ENCODE measurements around the gene GNAQ.

The GNAQ gene

GRCh38 chr9:77843076-77843870 lies 188.3 kb downstream of the GNAQ start:
- no peak for DNase-seq
- in situ Hi-C loops (cut with HindIII; ENCODE audit: low pct_ligation_motif_present, low sequenced_read_pairs): no loop called here
- Histone ChIP-seq H3K27ac (no peak overlapping the region), H3K27me3 (replicated peaks) (no peaks in the 10 kb centered on the region), H3K36me3 (replicated peaks) (no peaks in the 10 kb centered on the region), H3K4me3 (ENCODE audit: low read depth, low read length) (no peak overlapping the region)
- no peak for TF ChIP-seq CTCF (IDR thresholded peaks at IDR 0.05; ENCODE audit: low read depth, low read length, missing control alignments)

- Histone ChIP-seq H3K27me3 (replicated peaks) (no peaks in the 10 kb centered on the region), H3K36me3 (replicated peaks) (no peaks in the 10 kb centered on the region), H3K27ac (no peak overlapping the region), H3K4me3 (ENCODE audit: low read depth, low read length) (no peak overlapping the region)
- in situ Hi-C loops (cut with HindIII; ENCODE audit: low pct_ligation_motif_present, low sequenced_read_pairs): no loop called here
- TF ChIP-seq CTCF (IDR thresholded peaks at IDR 0.05; ENCODE audit: low read depth, low read length, missing control alignments): peak; percentile 44
- DNase-seq: no peak
Measured at GRCh38 chr9:77841739-77842386, 189.7 kb downstream of the GNAQ start.

- peak; percentile 54 for DNase-seq
- H3K27ac ChIP-seq: peak overlapping the region; percentile 71
- H3K27me3 ChIP-seq (replicated peaks): no peaks in the 10 kb centered on the region
- in situ Hi-C loops (cut with HindIII; ENCODE audit: low pct_ligation_motif_present, low sequenced_read_pairs): no loop called here
- H3K36me3 ChIP-seq (replicated peaks): no peaks in the 10 kb centered on the region
- no peak for TF ChIP-seq CTCF (IDR thresholded peaks at IDR 0.05; ENCODE audit: low read depth, low read length, missing control alignments)
- no peak overlapping the region for H3K4me3 ChIP-seq (ENCODE audit: low read depth, low read length)
Measured at GRCh38 chr9:77839459-77840140, 192.0 kb downstream of the GNAQ start.

GRCh38 chr9:77838986-77839385 lies 192.6 kb downstream of the GNAQ start:
- H3K4me3 ChIP-seq (ENCODE audit: low read depth, low read length): no peak overlapping the region
- TF ChIP-seq CTCF (IDR thresholded peaks at IDR 0.05; ENCODE audit: low read depth, low read length, missing control alignments): no peak
- no peaks in the 10 kb centered on the region for H3K27me3 ChIP-seq (replicated peaks)
- H3K36me3 ChIP-seq (replicated peaks): no peaks in the 10 kb centered on the region
- peak overlapping the region; percentile 71 for H3K27ac ChIP-seq
- DNase-seq: no peak
- in situ Hi-C loops (cut with HindIII; ENCODE audit: low pct_ligation_motif_present, low sequenced_read_pairs): no loop called here

- in situ Hi-C loops (cut with HindIII; ENCODE audit: low pct_ligation_motif_present, low sequenced_read_pairs): no loop called here
- Histone ChIP-seq H3K4me3 (ENCODE audit: low read depth, low read length) (no peak overlapping the region), H3K36me3 (replicated peaks) (no peaks in the 10 kb centered on the region), H3K27me3 (replicated peaks) (no peaks in the 10 kb centered on the region), H3K27ac (no peak overlapping the region)
- TF ChIP-seq CTCF (IDR thresholded peaks at IDR 0.05; ENCODE audit: low read depth, low read length, missing control alignments): no peak
- DNase-seq: no peak
Measured at GRCh38 chr9:77834898-77835488, 196.6 kb downstream of the GNAQ start.
